GM21423 (cell line): ENCODE data around the gene SLC10A1.

Experiments used
- ATAC-seq: cut with Tn5 transposase; IDR thresholded peaks from one replicate; pipeline ENCODE4 v1.9.1; 2021; ENCODE audit warnings: mild to moderate bottlenecking, moderate library complexity; ENCODE audit not compliant: unreplicated experiment

Gene SLC10A1

DNA sequence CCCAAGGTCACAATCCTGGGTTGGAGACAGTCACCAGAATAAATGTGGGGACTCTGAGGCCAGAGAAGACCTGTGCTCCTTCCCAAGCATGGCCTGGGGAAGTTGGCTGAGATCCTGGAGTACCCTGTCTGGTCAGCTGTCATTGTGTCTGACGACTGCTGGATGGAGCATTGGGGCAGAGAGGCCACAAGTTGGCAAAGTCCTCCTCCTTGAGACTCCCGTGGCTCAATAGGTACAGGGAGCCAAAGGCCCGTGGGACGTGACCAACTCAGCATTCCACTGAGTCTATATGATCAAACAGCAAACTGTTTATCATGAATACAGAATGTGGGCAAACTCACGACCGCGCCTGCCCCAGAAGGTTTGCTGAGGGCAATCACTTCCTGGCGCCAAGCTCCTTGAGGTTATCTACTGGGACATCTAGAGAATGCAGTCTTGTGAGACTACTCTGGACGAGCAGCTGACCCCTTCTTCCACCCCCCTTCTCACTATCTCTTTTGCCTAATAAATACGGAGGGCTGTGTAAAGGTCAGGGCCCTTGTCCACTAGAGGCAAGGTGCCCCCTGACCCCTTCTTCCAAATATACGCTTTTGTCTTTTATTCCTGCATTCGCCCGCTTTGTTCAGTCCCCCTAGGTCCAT, 14.3 kb upstream of the SLC10A1 start:
- no peak for ATAC-seq

DNA sequence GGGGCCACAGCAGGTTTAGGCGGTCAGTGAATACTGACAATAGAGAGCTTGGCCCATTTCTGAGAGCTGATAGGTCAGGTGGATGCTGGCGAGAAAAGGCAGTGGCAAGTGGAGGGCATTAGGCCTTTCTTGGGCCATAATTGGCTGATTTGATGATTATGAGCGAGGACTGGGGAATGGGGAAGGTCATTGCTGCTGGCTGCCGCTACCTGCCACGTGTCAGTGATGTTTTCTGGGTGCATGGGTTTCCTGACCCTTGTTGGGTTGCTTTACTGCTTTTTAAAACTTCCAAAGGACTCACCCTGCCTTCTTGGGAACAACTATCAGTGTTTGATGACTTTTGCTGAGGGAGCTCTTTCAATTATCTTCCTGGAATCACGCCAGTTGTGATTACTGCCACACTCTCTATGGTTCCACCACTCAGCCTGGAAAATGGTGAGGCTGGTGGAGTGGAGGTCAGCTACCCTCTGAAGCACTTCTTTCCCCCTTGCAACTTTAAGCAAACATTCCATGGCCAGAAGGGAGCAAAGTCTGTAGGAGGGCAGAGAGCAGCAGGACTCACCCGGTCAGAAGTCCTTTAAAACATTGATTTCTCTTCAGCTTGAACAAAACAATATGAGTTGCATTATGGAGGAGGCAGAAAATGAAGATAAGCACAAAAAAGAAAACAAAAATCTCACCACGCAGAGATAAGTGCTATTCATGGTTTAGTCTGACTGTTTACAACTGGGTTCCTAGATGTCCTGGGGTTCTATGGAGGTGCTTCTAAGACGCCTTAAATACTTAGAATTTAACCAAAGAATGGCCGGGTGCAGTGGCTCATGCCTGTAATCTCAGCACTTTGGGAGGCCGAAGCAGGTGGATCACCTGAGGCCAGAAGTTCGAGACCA, 12.1 kb upstream of the SLC10A1 start:
- no peak for ATAC-seq

DNA sequence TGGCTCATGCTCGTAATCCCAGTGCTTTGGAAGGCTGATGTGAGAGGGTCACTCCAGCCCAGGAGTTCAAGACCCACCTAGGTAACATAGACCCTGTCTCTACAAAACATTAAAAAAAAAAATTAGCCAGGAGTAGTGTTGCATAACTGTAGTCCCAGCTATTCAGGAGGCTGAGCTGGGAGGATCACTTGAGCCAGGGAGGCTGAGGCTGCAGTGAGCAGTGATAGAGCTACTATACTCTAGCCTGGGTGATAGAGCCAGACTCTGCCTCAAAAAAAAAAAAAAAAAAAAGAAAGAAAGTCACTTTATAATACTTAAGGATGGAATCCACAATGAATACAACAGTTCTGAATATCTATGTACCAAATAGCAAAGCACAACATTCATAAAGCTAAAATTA, 10.2 kb upstream of the SLC10A1 start:
- ATAC-seq: no peak

DNA sequence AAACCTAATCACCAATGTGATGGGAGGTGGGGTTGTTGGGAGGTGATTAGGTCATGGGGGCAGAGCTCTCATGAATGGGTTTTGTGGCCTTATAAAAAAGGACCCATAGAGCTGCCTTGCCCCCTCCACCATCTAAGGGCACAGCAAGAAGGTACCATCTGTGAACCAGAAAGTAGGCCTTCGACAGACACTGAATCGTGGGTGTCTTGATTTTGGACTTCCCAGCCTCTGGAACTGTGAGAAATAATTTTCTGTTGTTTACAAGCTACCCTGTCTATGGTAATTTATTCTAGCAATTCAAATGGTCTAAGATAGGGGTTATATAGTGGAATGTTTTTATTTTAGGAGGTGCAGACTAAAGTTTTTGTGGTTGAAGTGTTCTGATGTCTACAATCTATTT, 7.9 kb upstream of the SLC10A1 start:
- no peak for ATAC-seq

DNA sequence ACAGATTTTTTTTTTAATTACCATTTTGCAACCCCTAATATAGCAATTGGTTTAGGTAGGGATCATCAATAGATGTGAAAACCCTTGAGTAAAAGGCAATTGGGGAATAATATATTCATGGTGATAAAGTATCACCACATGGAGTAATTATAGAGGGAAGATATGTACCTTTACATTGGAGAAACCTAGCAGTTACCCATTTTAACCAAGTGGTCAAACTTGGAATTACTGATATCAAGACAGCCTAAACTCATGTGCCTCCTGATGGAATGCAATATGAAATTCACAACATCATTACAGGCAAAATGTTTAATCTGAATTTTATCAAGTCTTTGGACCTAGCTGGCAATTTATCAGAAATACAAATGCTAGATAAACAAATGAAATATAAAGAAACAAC, 6.7 kb upstream of the SLC10A1 start:
- ATAC-seq: no peak

DNA sequence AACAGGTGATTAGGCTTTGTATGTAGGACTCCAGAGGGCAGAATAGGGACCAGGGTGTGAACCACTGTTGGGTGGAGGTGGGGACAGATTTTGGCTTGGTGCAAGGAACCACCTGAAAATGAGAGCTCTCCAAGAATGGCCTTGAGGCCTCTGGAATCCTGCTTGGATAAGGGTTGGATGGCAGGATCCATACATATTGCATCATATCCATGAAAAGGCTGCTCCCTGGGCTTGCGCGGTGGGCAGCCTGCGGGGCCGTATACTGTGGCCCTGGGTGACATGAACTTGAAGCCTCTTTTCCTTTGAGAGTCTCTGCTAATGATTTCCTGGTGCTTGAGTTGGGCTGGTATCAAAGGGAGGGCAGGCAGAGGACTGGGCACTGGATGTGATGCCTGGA, 1.3 kb upstream of the SLC10A1 start:
- no peak for ATAC-seq

DNA sequence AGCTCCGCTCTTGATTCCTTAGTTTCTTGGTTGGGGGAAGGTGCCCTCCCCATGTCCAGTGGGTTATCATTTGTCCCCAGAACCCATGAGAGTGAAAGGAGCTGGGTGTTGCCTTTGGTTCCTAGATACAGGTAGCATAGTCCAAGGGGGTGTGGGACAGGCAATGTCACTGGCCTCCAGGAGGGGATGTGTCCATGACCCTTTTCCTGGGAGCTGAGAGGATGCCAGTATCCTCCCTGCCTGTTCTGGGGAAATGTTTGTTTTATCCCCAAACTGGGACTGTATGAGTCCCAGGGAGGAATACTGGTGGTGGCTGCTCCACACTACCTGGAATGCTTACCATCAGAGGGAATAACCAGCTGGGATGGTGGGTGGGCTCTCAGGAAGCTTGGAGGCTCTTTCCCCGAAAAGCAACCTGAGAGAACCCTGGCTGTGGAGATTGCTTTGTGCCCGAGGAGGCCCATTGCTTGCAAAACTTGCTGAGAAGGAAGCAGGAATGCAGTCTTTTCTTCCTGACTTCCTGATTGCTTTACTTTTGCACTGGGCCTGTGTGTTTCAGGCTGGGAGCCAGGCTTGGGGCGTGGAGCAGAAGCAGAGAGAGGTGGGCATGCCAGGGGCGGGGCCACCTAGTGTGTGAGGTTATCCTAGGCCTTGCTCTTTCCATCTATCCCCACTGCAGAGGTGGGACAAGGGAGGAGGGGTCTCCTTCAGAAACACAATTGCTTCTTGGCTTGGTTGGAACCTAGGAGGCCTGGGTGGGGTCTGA, 715 bp upstream of the SLC10A1 start:
- no peak for ATAC-seq

DNA sequence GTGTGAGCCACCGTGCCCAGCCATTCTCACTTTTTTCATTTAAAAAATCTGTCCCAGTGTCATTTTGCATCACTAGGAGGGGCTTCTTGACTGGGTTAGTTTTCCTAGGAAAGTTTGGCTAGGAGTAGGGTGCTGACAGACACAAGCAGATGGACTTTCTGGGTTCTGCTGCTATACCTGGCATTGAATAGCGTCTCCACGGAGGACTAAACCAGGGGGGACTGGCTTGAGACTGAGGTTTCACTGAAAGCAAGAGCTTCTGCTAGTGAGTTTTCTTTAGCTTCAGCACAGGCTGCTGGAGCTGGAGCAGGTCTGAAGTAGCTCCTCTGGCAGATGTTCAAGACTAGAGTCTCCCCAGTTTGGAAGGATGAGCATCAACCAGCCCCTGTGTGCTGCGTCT, 1.4 kb downstream of the SLC10A1 start:
- no peak for ATAC-seq

DNA sequence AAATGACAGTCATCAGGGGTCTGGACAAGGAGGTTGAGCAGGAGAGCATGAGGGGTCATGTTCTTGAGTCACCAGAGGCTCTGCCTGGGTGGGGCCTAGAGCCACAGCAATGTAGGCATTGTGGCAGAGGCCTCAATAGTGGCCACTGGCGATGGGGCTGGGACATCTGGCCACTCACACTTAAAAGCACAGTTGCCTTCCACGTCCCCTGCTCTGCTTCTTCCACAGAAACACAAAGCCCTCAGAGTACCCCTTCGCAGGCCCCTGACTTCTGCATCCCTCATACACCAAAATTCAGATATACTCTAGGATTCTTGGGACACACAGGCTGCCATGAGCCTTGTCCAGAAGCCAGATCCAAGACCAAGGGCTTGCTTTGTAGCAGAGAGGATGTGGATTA, 2.2 kb downstream of the SLC10A1 start:
- no peak for ATAC-seq

DNA sequence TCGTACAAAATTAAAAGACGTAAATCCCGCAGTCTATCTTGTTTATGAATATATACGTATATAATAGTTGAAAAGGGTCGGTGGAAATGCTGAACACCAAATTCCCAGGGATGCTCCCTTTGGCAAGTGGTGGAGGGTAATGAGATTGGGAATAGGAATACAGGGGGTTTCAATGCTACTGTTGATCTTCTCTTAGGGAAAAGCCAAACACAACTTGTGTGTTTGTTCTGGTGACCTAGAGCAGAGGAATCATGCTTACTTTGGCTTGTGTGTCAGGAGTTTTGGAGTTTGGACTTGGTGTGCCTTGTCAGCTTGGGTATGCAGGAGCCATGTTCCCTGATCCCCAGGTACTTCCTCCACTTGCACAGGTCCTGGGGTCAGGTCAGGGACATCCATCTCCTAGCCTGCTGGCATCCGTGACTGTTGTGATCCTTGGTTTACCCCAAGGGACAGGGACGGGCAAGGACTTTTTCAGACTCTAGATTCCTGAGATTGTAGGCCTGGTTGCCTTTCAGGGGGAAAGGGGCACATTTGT, 4.1 kb downstream of the SLC10A1 start:
- no peak for ATAC-seq

DNA sequence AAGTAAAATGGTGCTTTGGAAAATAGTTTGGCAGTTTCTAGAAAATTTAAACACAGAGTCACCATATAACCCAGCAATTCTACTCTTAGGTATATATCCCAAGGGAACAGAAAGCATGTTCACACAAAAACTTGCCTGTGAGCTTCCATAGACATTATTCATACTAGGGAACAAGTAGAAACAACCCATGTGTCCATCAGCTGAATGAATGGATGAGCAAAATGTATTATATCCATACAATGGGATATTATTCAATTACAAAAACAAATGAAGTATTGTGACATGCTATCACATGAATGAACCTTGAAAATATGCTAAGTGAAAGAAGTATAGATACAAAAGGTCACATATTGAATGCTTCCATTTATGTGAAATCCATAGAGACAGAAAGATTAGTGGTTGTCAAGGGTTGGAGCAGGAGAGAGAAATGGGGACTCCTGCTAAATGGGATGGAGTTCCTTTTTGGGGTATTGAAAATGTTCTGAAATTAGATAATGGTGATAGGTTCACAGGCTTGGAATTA, 7.9 kb downstream of the SLC10A1 start:
- no peak for ATAC-seq

DNA sequence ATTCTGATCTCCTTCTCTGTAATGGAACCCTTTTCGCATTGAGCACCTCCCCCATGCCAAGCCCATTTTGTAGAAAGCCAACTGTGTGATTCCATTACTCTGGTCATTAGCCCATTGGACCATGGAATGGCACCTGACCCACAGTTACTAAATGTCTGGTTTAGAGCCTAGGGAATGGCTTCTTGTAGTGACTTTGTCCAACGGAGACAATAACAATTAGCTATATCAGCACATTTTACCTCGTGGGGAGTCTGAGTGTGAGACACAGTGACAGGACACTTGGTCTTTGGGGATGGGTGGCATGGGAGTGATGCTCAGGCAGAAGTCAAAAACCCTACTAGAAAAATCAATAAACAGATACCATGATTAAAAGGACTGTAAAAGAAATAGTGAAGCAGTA, 10.4 kb downstream of the SLC10A1 start:
- ATAC-seq: no peak

DNA sequence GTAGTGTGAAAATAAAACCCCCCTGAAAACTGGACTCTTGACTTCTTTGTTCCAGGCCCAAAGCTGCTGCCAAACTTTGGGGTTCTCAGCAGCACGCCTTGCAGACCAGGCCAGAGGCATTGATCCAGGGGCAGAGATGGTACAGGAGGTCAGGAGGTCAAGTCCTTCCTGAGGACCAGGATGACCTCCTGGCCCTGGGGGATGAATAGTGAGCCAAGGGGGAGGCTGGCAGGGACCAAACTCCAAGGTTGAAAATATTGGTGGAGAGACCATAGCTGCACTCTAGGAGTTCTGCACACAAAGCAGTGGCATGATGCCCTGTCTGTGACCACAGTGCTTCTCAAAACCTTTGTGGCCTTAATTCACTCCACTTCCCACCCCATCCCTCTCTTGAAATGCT, 12.1 kb downstream of the SLC10A1 start:
- ATAC-seq: no peak

DNA sequence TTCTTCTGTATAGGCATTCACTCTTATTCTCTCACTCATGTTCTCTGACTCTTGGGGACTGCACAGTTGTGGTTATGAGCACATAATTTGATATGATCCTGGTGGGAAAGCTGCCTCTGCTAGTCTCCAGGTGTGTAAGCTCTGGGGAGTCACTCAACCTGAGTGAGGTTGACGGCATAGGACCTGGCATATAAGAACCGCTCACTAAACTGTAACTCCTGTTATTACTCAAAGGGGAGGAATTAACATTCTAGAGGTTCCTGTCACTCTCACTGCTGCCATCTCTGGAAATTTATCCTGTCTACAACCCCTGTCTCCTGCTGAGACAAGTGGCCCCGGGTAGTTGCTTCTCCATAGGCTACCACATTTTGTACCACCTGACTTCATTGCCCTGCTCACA, 16.1 kb downstream of the SLC10A1 start:
- ATAC-seq: no peak

DNA sequence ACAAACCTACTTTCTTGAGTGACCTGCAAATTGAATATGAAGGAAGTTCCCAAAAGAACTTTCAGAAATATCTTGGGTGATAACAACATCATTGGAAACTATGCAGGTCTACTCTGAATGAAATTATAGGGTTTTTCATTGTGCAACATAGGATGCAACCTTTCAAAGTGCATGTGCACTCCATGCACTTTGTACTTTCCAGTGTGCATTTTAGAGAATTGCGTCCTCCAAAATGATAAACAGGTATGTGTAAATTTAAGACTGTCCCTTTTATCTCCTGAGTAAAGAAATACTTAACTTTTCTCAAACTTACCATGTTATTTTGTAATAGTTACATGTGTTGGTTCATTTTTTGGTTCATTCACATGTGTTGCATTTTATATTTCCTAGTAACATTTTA, 16.9 kb downstream of the SLC10A1 start:
- no peak for ATAC-seq

DNA sequence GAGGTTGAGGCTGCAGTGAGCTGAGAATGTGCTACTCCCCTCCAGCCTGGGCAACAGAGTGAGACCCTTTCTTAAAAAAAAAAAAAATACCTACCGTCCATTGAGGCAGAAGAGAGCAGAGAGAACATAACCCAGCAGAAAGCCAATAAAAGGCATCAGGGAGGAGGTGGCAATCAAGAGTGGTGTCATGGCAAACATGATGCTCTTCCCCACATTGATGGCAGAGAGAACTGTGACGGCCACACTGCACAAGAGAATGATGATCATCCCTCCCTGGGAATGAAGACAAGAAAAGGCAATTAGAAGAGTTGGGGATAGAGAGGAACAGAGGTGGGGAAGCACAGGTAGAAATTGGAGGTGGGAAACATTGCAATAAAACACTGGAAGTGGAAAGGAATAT, 18.0 kb downstream of the SLC10A1 start:
- no peak for ATAC-seq

DNA sequence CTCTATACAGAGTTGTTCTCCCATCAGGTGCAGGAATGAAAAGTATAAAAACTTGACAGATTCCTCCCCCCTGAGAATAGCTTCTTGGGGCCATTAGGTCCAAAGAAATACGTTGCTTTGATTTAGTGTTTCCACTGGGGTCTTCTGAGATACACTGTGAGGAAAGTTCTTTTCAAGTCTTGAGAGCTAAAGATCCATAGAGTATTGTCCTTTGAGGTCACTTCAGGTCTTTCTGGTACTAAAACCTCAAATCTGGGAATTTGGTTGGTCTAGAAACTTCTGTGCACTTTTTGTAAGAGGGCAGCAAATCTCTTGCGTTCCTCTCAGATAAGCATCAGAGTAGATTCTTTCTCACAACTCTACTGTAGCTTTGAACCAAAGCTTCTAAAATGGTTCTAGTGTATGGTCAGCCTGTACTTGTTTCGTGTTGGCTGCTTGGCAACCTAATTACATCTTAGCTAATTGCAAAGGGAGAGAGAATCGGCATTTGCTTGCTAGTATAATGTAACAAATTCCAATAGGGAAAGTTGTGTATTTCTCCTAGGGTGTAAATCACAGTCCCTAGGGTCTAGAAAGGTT, 20.1 kb downstream of the SLC10A1 start:
- ATAC-seq: no peak

DNA sequence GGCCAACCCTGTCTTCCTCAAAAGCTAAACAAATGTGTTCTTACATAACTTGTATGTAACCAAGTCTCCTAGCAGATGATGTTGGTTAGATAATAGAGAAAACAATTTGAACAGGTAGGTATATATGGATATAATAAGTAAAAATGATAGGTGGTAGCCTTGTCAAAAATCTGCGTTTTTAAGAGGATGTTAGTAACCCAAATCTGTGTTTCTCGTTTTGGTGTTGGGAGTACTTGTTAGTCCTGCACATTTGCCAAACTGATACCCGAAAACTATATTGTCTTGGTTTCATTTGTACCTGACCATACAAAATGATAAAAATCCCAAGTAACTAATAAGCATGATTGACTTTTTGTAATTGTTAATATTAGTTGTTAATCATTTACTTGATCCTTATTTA, 22.0 kb downstream of the SLC10A1 start:
- no peak for ATAC-seq

DNA sequence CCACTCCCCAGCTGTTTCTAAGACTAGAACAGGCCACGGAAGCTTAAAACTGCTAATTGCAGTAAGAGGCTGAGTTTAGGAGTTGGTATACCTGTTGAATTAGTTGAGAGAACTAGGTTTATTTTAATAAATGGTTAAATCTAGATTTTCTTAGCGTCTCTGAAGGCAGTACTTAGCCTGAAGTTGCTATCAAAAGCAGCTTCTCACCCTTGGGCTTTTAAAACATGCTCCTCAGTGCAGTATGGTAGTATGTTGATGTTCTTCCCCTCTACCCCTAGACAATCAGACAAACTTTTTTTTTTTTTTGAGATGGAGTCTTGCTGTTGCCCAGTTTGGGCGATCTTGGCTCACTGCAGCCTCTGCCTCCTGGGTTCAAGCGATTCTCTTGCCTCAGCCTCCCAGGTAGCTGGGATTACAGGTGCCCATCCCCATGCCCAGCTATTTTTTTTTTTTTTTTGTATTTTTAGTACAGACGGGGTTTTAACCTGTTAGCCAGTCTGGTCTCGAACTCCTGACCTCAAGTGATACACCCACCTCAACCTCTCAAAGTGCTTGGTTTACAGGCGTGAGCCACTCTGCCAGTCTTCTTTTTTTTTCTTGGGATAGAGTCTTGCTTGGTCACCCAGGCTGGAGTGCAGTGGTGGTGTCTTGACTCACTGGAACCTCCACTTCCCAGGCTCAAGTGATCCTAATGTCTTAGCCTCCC, 23.3 kb downstream of the SLC10A1 start:
- ATAC-seq: no peak
